Right lobe of liver (tissue), 6 donors: ENCODE data around the gene MYMK. TPM values are rescaled to one million over a fixed set of nuclear protein-coding genes. Genes with fewer than 3 reads are reported as not detected.
A peak's percentile ranks its signal among the peaks of the same experiment; 100 is the strongest.

Source experiments
- ATAC-seq, 4 donors: fragments of 200-7000 bp; cut with Tn5 transposase; one replicate each; pipeline ENCODE4 v1.9.1; 2020; ENCODE audit warnings: mild to moderate bottlenecking in 4 of 4, moderate library complexity in 4 of 4
- DNase-seq, 3 donors: peaks; one replicate each; pipeline ENCODE4 v3.0.0-alpha.2; 2020
- H3K27ac ChIP-seq, 3 donors: fragments of 200-600 bp; one replicate each; pipeline ENCODE4 v1.8.0; 2022
- H3K27me3 ChIP-seq, 2 donors: fragments of 200-600 bp; one replicate each; pipeline ENCODE4 v1.8.0; 2022
- H3K36me3 ChIP-seq, 4 donors: fragments of 200-600 bp; sonication (generic) in 1 of 4; one replicate each; pipeline versions ENCODE4 v1.5.1 to v1.8.0; 2017 to 2022; ENCODE audit warnings: control low read depth in 1 of 4
- H3K4me1 ChIP-seq, 4 donors: fragments of 200-600 bp; sonication (generic) in 1 of 4; one replicate each; pipeline versions ENCODE4 v1.5.1 to v1.8.0; 2017 to 2022; ENCODE audit warnings: control low read depth in 1 of 4
- H3K4me3 ChIP-seq, 3 donors: fragments of 200-600 bp; one replicate each; pipeline ENCODE4 v1.8.0; 2022
- H3K9me3 ChIP-seq, 4 donors: fragments of 200-600 bp; sonication (generic) in 1 of 4; one replicate each; pipeline versions ENCODE4 v1.5.1 to v1.8.0; 2017 to 2022; ENCODE audit warnings: control low read depth in 1 of 4
- CTCF ChIP-seq, 4 donors: fragments of 200-600 bp in 3 of 4; fragments of 450-650 bp in 1 of 4; IDR thresholded peaks; one replicate each; pipeline versions ENCODE4 v1.5.1 to v1.8.0; 2016 to 2022; ENCODE audit warnings: antibody characterized with exemption in 4 of 4, mild to moderate bottlenecking in 2 of 4
- POLR2A ChIP-seq: fragments of 450-650 bp; IDR thresholded peaks from one replicate; pipeline ENCODE4 v1.6.1; 2017; ENCODE audit warnings: antibody characterized with exemption, mild to moderate bottlenecking
- WGBS: methylation state at CpG from one replicate; pipeline ENCODE4 v1.1.6; 2018; ENCODE audit warnings: low coverage, low lambda C conversion rate; ENCODE audit not compliant: insufficient coverage; ENCODE audit errors: missing lambda C conversion rate; 5-methylcytosine and 5-hydroxymethylcytosine counted together
- intact Hi-C, 2 donors: fragments of 100-400 bp; cut with DNase I; formaldehyde crosslinking; loops; one replicate each; pipeline versions ENCODE4 v1.11.2 to v1.14.1; 2022
- total RNA-seq, 6 experiments: library from RNA; depleted of rRNA in 2 of 6; stranded (reverse); fragments of >200 nt in 2 of 6; fragmentation: NEBNext Ultra II Directional in 3 of 6; extraction: Animal tissue kit (Norgen Biotek cat#: 25700) in 3 of 6; gene quantifications; one replicate each; pipeline versions ENCODE4 v1.1.0 to v1.2.4, GENCODE V29; 2016 to 2023
- donor health status: DM: no; HTN: yes; CAD: no.
- donor health status: DM: no; HTN: no; CAD: no.
- donor health status: DM: no; HTN: no; CAD: no.
- donor health status: DM: no; HTN: yes; CAD: no.
- donor health status: DM: no; HTN: yes; CAD: no.

Gene MYMK
- total RNA-seq, 6 experiments from 2014 or later, result not detected

DNA sequence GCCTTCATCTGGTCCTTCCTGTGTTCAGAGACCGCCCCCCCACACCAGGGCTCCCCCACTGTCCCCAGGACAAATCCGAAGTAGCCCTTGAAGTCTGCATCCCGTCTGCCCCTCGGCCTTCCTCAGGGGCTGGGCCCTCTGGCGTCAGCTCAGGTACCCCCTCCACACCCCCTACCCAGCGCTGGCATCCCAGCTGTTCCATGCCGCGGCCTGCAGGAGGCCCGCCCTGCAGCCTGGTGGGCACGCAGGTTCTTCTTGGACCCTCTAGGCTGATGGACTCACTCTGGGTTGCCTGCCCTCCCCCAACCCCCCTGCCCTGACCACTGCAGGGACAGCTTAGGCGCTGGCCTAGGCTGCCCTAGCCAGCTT, 52.5 kb downstream of the MYMK start:
- no peak overlapping the region for H3K4me3 ChIP-seq
- peaks cover 0 to 15% (median 0%) of the 10 kb centered on the region in 4 donors for H3K36me3 ChIP-seq
- peaks cover 0 to 6% (median 0%) of the 10 kb centered on the region in 4 donors for H3K4me1 ChIP-seq
- no peak overlapping the region for H3K27ac ChIP-seq
- no peak for DNase-seq
- TF ChIP-seq CTCF (IDR thresholded peaks at IDR 0.05) (no peak), POLR2A (no peak)
- ATAC-seq, result no peak
- no peaks in the 10 kb centered on the region for H3K27me3 ChIP-seq
- 89% methylated on average over 3 of the region's 11 CpGs for WGBS
- intact Hi-C loops, result no loop called here
- no peaks in the 10 kb centered on the region for H3K9me3 ChIP-seq

- 45% methylated on average over 10 of the region's 27 CpGs for WGBS
- DNase-seq, result peak in 1 of 3 donors; percentile 58
Measured at GRCh38 chr9:133471551-133472276, 53.0 kb downstream of the MYMK start.

GRCh38 chr9:133470988-133471387, 53.8 kb downstream of the MYMK start:
- intact Hi-C loops, result no loop called here
- 44% methylated on average over 5 of the region's 7 CpGs for WGBS
- no peak overlapping the region for H3K27ac ChIP-seq

More at GRCh38 chr9:133471551-133472276, 53.0 kb downstream of the MYMK start:
- no peak overlapping the region for H3K27ac ChIP-seq
- H3K4me1 ChIP-seq, result peaks cover 0 to 6% (median 0%) of the 10 kb centered on the region in 4 donors
- H3K4me3 ChIP-seq, result no peak overlapping the region
- peak; percentile 45 to 58 (median 49) for ATAC-seq
- H3K36me3 ChIP-seq, result peaks cover 0 to 20% (median 0%) of the 10 kb centered on the region in 4 donors
- no peak for TF ChIP-seq CTCF (IDR thresholded peaks at IDR 0.05)
- H3K27me3 ChIP-seq, result no peaks in the 10 kb centered on the region
- intact Hi-C loops, result no loop called here
- H3K9me3 ChIP-seq, result no peaks in the 10 kb centered on the region

GRCh38 chr9:133470427-133470924, 54.3 kb downstream of the MYMK start:
- no peaks in the 10 kb centered on the region for H3K27me3 ChIP-seq
- no peaks in the 10 kb centered on the region for H3K9me3 ChIP-seq
- TF ChIP-seq POLR2A (no peak), CTCF (IDR thresholded peaks at IDR 0.05) (no peak)
- no peak overlapping the region for H3K4me3 ChIP-seq
- ATAC-seq (peak in 3 of 4 donors; percentile 9 to 46 (median 22)), DNase-seq (no peak)
- peaks cover 0 to 6% (median 0%) of the 10 kb centered on the region in 4 donors for H3K4me1 ChIP-seq
- intact Hi-C loops, result no loop called here
- H3K27ac ChIP-seq, result no peak overlapping the region
- peaks cover 0 to 29% (median 6%) of the 10 kb centered on the region in 4 donors for H3K36me3 ChIP-seq
- no CpG with 5 or more reads among the region's 16 CpGs for WGBS

More at GRCh38 chr9:133470988-133471387, 53.8 kb downstream of the MYMK start:
- peak in 3 of 4 donors; percentile 20 to 35 (median 26) for ATAC-seq
- Histone ChIP-seq H3K36me3 (peaks cover 0 to 24% (median 3%) of the 10 kb centered on the region in 4 donors), H3K9me3 (no peaks in the 10 kb centered on the region), H3K27me3 (no peaks in the 10 kb centered on the region), H3K4me3 (no peak overlapping the region), H3K4me1 (peaks cover 0 to 6% (median 0%) of the 10 kb centered on the region in 4 donors)
- DNase-seq, result no peak
- TF ChIP-seq CTCF (IDR thresholded peaks at IDR 0.05), result no peak
- TF ChIP-seq POLR2A, result no peak
